H1 (cell line): ENCODE measurements around the gene DPEP1.

Source experiments
- BRCA1 ChIP-seq: IDR thresholded peaks from 2 replicates; pipeline ENCODE4 v1.6.1; 2012; ENCODE audit warnings: low read depth, low read length, improper control_type of control experiment
- CTCF ChIP-seq, 3 experiments: IDR thresholded peaks; 1 replicate in 2 of 3; 2 replicates in 1 of 3; pipeline versions ENCODE4 v1.5.1 to v1.6.1; 2011; ENCODE audit warnings: low read length in 3 of 3, mild to moderate bottlenecking in 3 of 3, inconsistent platforms in 2 of 3, low read depth in 1 of 3, moderate library complexity in 1 of 3; ENCODE audit not compliant: insufficient read depth in 1 of 3; ENCODE audit errors: control extremely low read depth in 1 of 3
- E2F6 ChIP-seq: IDR thresholded peaks from 2 replicates; pipeline ENCODE4 v1.6.1; 2012; ENCODE audit warnings: inconsistent platforms
- MAX ChIP-seq: IDR thresholded peaks from 2 replicates; pipeline ENCODE4 v1.6.1; 2012; ENCODE audit warnings: inconsistent platforms
- POLR2A ChIP-seq, 2 experiments: IDR thresholded peaks; 1 replicate in 1 of 2; 2 replicates in 1 of 2; pipeline ENCODE4 v1.6.1; 2011; ENCODE audit warnings: low read depth in 2 of 2, low read length in 2 of 2, mild to moderate bottlenecking in 2 of 2; ENCODE audit errors: control extremely low read depth in 1 of 2
- POLR2AphosphoS5 ChIP-seq: IDR thresholded peaks from 2 replicates; pipeline ENCODE4 v1.6.1; 2011; ENCODE audit warnings: low read depth, low read length
- SIN3A ChIP-seq, 2 experiments: IDR thresholded peaks in 1 of 2; conservative IDR thresholded peaks in 1 of 2; 2 replicates each; pipeline ENCODE4 v1.6.1; 2011 to 2012; ENCODE audit warnings: low read length in 2 of 2, improper control_type of control experiment in 1 of 2, low read depth in 1 of 2, mild to moderate bottlenecking in 1 of 2
- SUZ12 ChIP-seq: fragments of 200-600 bp; sonication (generic); IDR thresholded peaks from 2 replicates; pipeline ENCODE4 v1.6.1; 2012; ENCODE audit warnings: mild to moderate bottlenecking, inconsistent platforms, low read length, moderate library complexity, mixed read lengths
- USF2 ChIP-seq: IDR thresholded peaks from 2 replicates; pipeline ENCODE4 v1.6.1; 2011; ENCODE audit warnings: low read length, improper control_type of control experiment

- TF ChIP-seq POLR2AphosphoS5 = no peak
- no peak for TF ChIP-seq USF2
- no peak for TF ChIP-seq SIN3A (conservative IDR thresholded peaks at IDR 0.05 in 1 of 2, IDR thresholded peaks at IDR 0.05 in 1 of 2; ENCODE audit: low read depth in 1 of 2, low read length in 2 of 2)
- TF ChIP-seq POLR2A (IDR thresholded peaks at IDR 0.05; ENCODE audit: control extremely low read depth in 1 of 2, low read depth in 2 of 2, low read length in 2 of 2) = no peak
- no peak for TF ChIP-seq SUZ12
- TF ChIP-seq CTCF (IDR thresholded peaks at IDR 0.05; ENCODE audit: control extremely low read depth in 1 of 3, insufficient read depth in 1 of 3, low read depth in 1 of 3, low read length in 3 of 3) = no peak
- TF ChIP-seq MAX = no peak
- TF ChIP-seq E2F6 = no peak
- no peak for TF ChIP-seq BRCA1
Observed at GRCh38 chr16:89619840-89620239, 6.4 kb downstream of the DPEP1 start.
